ENCODE measurements around the gene IREB2. TPM values are rescaled to one million over a fixed set of nuclear protein-coding genes. Genes with fewer than 3 reads are reported as not detected.

IREB2 gene
- total RNA-seq, 1 experiment from 2014 or later: 89.5 TPM

DNA sequence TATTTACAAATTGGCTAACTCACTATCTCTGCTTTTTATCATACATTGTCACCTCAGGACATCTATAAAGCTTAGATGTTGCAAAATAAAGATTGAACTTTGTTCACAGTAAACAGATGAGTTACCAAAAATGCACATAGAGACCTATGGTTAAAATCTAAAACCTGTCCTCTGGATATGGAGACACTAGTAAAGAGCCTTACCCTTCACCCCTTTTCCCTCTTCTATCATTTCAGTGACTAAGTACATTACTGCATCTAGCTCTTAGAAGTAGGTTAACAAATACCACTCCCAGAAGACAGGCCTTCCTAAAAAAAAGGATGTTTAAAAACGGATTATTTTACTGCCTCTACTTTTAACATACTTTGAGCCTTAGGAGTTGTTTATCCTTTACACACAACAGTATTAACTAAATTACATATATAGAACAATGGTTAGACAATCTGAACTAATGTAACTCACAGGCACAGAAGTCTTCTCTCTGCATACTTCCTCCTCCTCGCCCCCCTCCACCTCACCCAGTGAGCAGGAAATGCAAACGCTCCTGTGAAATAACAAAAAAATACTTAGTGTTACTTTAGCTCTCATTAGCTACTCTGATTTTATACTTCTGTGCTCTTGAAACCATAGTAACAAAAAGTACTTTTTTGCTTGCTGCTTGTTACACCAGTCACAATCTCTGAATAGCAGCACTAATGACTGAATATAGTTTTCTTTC lies 23.3 kb downstream of the IREB2 start (continued):
- TF ChIP-seq, protein P1, sequence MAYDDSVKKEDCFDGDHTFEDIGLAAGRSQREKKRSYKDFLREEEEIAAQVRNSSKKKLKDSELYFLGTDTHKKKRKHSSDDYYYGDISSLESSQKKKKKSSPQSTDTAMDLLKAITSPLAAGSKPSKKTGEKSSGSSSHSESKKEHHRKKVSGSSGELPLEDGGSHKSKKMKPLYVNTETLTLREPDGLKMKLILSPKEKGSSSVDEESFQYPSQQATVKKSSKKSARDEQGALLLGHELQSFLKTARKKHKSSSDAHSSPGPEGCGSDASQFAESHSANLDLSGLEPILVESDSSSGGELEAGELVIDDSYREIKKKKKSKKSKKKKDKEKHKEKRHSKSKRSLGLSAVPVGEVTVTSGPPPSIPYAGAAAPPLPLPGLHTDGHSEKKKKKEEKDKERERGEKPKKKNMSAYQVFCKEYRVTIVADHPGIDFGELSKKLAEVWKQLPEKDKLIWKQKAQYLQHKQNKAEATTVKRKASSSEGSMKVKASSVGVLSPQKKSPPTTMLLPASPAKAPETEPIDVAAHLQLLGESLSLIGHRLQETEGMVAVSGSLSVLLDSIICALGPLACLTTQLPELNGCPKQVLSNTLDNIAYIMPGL (CRISPR knock-in tag; IDR thresholded peaks at IDR 0.05): no peak
- TF ChIP-seq ATF1 (CRISPR knock-in tag; IDR thresholded peaks at IDR 0.05) (no peak), FOXP1 (CRISPR knock-in tag; IDR thresholded peaks at IDR 0.05; ENCODE audit: borderline replicate concordance) (no peak), SMAD3 (CRISPR knock-in tag; IDR thresholded peaks at IDR 0.05; ENCODE audit: borderline replicate concordance) (no peak), CBFB (CRISPR knock-in tag; IDR thresholded peaks at IDR 0.05; ENCODE audit: low read depth) (no peak)
- TF ChIP-seq, protein P2, sequence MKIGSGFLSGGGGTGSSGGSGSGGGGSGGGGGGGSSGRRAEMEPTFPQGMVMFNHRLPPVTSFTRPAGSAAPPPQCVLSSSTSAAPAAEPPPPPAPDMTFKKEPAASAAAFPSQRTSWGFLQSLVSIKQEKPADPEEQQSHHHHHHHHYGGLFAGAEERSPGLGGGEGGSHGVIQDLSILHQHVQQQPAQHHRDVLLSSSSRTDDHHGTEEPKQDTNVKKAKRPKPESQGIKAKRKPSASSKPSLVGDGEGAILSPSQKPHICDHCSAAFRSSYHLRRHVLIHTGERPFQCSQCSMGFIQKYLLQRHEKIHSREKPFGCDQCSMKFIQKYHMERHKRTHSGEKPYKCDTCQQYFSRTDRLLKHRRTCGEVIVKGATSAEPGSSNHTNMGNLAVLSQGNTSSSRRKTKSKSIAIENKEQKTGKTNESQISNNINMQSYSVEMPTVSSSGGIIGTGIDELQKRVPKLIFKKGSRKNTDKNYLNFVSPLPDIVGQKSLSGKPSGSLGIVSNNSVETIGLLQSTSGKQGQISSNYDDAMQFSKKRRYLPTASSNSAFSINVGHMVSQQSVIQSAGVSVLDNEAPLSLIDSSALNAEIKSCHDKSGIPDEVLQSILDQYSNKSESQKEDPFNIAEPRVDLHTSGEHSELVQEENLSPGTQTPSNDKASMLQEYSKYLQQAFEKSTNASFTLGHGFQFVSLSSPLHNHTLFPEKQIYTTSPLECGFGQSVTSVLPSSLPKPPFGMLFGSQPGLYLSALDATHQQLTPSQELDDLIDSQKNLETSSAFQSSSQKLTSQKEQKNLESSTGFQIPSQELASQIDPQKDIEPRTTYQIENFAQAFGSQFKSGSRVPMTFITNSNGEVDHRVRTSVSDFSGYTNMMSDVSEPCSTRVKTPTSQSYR (CRISPR knock-in tag; IDR thresholded peaks at IDR 0.05): no peak

DNA sequence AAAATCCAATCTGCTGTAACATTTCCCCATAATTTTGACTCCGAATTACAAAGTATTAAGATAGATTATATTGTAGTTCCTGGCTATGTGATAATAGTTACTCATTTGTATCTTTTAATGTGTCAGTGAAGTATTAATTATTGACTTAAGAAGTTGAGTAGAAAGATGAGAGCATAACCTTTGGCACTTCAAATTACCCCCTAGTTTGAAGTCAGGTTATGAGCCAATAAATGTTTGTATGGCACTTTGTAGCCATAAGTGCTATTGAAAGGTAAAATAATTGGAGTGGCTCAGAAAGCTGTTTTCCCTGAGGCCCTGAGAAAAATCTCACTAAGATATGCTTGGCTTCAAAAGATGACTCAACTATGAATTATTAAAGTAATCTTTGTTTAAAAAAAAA lies 31.0 kb downstream of the IREB2 start:
- no peaks in the 10 kb centered on the region for H3K27me3 Mint-ChIP-seq (ENCODE audit: low read depth)
- TF ChIP-seq, protein P3, sequence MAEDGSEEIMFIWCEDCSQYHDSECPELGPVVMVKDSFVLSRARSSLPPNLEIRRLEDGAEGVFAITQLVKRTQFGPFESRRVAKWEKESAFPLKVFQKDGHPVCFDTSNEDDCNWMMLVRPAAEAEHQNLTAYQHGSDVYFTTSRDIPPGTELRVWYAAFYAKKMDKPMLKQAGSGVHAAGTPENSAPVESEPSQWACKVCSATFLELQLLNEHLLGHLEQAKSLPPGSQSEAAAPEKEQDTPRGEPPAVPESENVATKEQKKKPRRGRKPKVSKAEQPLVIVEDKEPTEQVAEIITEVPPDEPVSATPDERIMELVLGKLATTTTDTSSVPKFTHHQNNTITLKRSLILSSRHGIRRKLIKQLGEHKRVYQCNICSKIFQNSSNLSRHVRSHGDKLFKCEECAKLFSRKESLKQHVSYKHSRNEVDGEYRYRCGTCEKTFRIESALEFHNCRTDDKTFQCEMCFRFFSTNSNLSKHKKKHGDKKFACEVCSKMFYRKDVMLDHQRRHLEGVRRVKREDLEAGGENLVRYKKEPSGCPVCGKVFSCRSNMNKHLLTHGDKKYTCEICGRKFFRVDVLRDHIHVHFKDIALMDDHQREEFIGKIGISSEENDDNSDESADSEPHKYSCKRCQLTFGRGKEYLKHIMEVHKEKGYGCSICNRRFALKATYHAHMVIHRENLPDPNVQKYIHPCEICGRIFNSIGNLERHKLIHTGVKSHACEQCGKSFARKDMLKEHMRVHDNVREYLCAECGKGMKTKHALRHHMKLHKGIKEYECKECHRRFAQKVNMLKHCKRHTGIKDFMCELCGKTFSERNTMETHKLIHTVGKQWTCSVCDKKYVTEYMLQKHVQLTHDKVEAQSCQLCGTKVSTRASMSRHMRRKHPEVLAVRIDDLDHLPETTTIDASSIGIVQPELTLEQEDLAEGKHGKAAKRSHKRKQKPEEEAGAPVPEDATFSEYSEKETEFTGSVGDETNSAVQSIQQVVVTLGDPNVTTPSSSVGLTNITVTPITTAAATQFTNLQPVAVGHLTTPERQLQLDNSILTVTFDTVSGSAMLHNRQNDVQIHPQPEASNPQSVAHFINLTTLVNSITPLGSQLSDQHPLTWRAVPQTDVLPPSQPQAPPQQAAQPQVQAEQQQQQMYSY (CRISPR knock-in tag; IDR thresholded peaks at IDR 0.05): no peak
- TF ChIP-seq, protein P4, sequence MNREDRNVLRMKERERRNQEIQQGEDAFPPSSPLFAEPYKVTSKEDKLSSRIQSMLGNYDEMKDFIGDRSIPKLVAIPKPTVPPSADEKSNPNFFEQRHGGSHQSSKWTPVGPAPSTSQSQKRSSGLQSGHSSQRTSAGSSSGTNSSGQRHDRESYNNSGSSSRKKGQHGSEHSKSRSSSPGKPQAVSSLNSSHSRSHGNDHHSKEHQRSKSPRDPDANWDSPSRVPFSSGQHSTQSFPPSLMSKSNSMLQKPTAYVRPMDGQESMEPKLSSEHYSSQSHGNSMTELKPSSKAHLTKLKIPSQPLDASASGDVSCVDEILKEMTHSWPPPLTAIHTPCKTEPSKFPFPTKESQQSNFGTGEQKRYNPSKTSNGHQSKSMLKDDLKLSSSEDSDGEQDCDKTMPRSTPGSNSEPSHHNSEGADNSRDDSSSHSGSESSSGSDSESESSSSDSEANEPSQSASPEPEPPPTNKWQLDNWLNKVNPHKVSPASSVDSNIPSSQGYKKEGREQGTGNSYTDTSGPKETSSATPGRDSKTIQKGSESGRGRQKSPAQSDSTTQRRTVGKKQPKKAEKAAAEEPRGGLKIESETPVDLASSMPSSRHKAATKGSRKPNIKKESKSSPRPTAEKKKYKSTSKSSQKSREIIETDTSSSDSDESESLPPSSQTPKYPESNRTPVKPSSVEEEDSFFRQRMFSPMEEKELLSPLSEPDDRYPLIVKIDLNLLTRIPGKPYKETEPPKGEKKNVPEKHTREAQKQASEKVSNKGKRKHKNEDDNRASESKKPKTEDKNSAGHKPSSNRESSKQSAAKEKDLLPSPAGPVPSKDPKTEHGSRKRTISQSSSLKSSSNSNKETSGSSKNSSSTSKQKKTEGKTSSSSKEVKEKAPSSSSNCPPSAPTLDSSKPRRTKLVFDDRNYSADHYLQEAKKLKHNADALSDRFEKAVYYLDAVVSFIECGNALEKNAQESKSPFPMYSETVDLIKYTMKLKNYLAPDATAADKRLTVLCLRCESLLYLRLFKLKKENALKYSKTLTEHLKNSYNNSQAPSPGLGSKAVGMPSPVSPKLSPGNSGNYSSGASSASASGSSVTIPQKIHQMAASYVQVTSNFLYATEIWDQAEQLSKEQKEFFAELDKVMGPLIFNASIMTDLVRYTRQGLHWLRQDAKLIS (CRISPR knock-in tag; IDR thresholded peaks at IDR 0.05; ENCODE audit: borderline replicate concordance): no peak
- TF ChIP-seq, protein P5, sequence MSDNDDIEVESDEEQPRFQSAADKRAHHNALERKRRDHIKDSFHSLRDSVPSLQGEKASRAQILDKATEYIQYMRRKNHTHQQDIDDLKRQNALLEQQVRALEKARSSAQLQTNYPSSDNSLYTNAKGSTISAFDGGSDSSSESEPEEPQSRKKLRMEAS (CRISPR knock-in tag; IDR thresholded peaks at IDR 0.05): no peak
- TF ChIP-seq TEAD1 (CRISPR knock-in tag; IDR thresholded peaks at IDR 0.05): no peak
- TF ChIP-seq ZNF263 (CRISPR knock-in tag; IDR thresholded peaks at IDR 0.05; ENCODE audit: low read depth): no peak
- no peak for TF ChIP-seq RORB (CRISPR knock-in tag; IDR thresholded peaks at IDR 0.05)
- TF ChIP-seq, protein P2 (CRISPR knock-in tag; IDR thresholded peaks at IDR 0.05): no peak
- no peak for TF ChIP-seq ZNF423 (CRISPR knock-in tag; IDR thresholded peaks at IDR 0.05)
- TF ChIP-seq, protein P6, sequence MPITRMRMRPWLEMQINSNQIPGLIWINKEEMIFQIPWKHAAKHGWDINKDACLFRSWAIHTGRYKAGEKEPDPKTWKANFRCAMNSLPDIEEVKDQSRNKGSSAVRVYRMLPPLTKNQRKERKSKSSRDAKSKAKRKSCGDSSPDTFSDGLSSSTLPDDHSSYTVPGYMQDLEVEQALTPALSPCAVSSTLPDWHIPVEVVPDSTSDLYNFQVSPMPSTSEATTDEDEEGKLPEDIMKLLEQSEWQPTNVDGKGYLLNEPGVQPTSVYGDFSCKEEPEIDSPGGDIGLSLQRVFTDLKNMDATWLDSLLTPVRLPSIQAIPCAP (CRISPR knock-in tag; IDR thresholded peaks at IDR 0.05): no peak
- DNase-seq (ENCODE audit: low spot score) (no peak), ATAC-seq (no peak)
- ChIA-PET CTCF (interaction anchor here (0.7 kb wide), 1 partner anchor 367 kb away, joined by 6 read pairs; no protein-coding TSS in a partner anchor), POLR2A (no interaction called here)
- no peak overlapping the region for H3K4me3 Mint-ChIP-seq
- no peak overlapping the region for H3K27ac Mint-ChIP-seq
- peaks cover 56% of the 10 kb centered on the region for H3K36me3 Mint-ChIP-seq
- H3K4me1 Mint-ChIP-seq: peaks cover 9% of the 10 kb centered on the region
- no peaks in the 10 kb centered on the region for H3K9me3 Mint-ChIP-seq

Measured in WTC11 (cell line).